Parathyroid adenoma (tissue), 2 donors: ENCODE data around the gene MTIF2.

ENCODE experiments used
- H2AFZ ChIP-seq: fragments of 300-600 bp; sonication (generic); one replicate; pipeline ENCODE4 v1.7.0; 2017; ENCODE audit warnings: antibody characterized with exemption, mild to moderate bottlenecking
- H3K27ac ChIP-seq: fragments of 300-600 bp; sonication (generic); one replicate; pipeline ENCODE4 v1.7.0; 2017
- H3K27me3 ChIP-seq: fragments of 300-600 bp; sonication (generic); one replicate; pipeline ENCODE4 v1.7.0; 2017; ENCODE audit warnings: low read length; ENCODE audit not compliant: control insufficient read depth, insufficient read depth
- H3K36me3 ChIP-seq: fragments of 300-600 bp; sonication (generic); one replicate; pipeline ENCODE4 v1.7.0; 2017; ENCODE audit warnings: low read length; ENCODE audit not compliant: control insufficient read depth, insufficient read depth
- H3K4me1 ChIP-seq: fragments of 300-600 bp; sonication (generic); one replicate; pipeline ENCODE4 v1.7.0; 2017; ENCODE audit warnings: control low read depth
- H3K4me2 ChIP-seq: fragments of 300-600 bp; sonication (generic); one replicate; pipeline ENCODE4 v1.7.0; 2017; ENCODE audit warnings: low read length
- H3K4me3 ChIP-seq: fragments of 300-600 bp; sonication (generic); one replicate; pipeline ENCODE4 v1.7.0; 2017; ENCODE audit warnings: low read depth, low read length
- H3K79me2 ChIP-seq: fragments of 300-600 bp; sonication (generic); one replicate; pipeline ENCODE4 v1.7.0; 2017; ENCODE audit warnings: control low read depth
- H3K9ac ChIP-seq: fragments of 300-600 bp; sonication (generic); one replicate; pipeline ENCODE4 v1.7.0; 2017; ENCODE audit warnings: mild to moderate bottlenecking
- H3K9me3 ChIP-seq: fragments of 300-600 bp; sonication (generic); one replicate; pipeline ENCODE4 v1.7.0; 2017; ENCODE audit warnings: low read length; ENCODE audit not compliant: control insufficient read depth
- TF ChIP-seq, protein P1 (sequence below): fragments of 300-600 bp; sonication (generic); IDR thresholded peaks from one replicate; pipeline ENCODE4 v1.7.0; 2017; ENCODE audit warnings: antibody characterized with exemption, mild to moderate bottlenecking
- donor health status: primary hyperparathyroidism.

The MTIF2 gene

DNA sequence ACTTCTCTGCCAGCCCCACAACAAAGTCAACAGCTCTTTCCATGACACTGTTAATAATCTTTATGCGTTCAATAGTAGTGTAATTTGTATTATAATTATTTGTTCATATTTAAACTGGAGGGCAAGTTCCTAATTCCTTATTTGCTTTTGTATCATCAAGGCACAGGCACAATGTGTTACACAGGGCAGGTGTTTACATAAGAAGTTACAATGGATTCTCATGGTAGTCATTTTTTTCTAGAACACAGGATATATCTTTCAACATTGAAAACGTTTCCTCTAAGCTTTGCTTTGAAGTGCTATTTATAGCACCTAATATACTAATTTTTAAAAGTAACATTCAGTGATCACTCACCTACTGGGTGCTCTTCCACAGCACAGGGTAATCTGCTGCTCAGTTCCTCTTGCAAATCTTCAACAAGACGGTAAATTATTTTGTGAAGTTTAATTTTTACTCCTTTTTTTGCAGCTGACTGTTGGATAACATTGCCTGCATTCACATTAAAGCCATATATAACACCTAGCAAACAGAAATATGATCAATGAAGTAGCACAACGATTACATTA, 29.3 kb downstream of the MTIF2 start:
- no peak overlapping the region for H3K27ac ChIP-seq
- no peaks in the 10 kb centered on the region for H3K79me2 ChIP-seq
- no peak overlapping the region for H3K9ac ChIP-seq
- no peak overlapping the region for H2AFZ ChIP-seq
- H3K36me3 ChIP-seq = peaks cover 2% of the 10 kb centered on the region
- H3K4me2 ChIP-seq = no peak overlapping the region
- no peak overlapping the region for H3K4me3 ChIP-seq
- H3K4me1 ChIP-seq = no peaks in the 10 kb centered on the region
- H3K27me3 ChIP-seq = no peaks in the 10 kb centered on the region
- TF ChIP-seq, protein P1, sequence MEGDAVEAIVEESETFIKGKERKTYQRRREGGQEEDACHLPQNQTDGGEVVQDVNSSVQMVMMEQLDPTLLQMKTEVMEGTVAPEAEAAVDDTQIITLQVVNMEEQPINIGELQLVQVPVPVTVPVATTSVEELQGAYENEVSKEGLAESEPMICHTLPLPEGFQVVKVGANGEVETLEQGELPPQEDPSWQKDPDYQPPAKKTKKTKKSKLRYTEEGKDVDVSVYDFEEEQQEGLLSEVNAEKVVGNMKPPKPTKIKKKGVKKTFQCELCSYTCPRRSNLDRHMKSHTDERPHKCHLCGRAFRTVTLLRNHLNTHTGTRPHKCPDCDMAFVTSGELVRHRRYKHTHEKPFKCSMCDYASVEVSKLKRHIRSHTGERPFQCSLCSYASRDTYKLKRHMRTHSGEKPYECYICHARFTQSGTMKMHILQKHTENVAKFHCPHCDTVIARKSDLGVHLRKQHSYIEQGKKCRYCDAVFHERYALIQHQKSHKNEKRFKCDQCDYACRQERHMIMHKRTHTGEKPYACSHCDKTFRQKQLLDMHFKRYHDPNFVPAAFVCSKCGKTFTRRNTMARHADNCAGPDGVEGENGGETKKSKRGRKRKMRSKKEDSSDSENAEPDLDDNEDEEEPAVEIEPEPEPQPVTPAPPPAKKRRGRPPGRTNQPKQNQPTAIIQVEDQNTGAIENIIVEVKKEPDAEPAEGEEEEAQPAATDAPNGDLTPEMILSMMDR = no peak
- H3K9me3 ChIP-seq = no peaks in the 10 kb centered on the region

DNA sequence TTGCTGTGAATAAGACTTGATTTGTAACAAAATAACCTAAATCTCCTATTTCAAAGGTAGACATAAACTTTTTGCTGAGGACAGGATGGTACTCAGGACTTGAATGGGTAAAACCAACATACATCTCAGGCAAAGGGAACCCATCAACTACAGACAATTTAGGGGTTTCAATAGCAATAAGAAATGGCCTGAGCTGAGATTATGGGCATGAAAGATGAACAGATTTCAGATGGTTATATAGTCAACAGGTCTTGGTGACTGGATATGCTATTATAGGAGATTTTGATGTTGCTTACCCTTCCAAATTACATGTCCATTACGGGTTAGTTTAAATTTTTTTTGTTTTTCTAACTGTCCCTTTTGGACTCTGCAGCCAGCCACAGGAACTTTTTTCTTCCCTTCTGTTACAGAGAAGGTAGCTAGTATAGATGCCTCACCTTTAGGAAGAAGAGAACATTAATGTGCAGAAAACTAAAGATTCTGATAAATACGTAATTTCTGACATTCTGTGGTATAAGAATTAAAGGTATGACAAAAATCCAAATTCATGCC, 32.0 kb downstream of the MTIF2 start:
- Histone ChIP-seq H3K9me3 (no peaks in the 10 kb centered on the region), H3K4me3 (no peak overlapping the region), H3K36me3 (peaks cover 2% of the 10 kb centered on the region), H2AFZ (no peak overlapping the region), H3K27me3 (no peaks in the 10 kb centered on the region), H3K4me1 (peaks cover 6% of the 10 kb centered on the region), H3K9ac (no peak overlapping the region), H3K79me2 (peaks cover 5% of the 10 kb centered on the region), H3K27ac (no peak overlapping the region), H3K4me2 (no peak overlapping the region)
- TF ChIP-seq, protein P1 = no peak

DNA sequence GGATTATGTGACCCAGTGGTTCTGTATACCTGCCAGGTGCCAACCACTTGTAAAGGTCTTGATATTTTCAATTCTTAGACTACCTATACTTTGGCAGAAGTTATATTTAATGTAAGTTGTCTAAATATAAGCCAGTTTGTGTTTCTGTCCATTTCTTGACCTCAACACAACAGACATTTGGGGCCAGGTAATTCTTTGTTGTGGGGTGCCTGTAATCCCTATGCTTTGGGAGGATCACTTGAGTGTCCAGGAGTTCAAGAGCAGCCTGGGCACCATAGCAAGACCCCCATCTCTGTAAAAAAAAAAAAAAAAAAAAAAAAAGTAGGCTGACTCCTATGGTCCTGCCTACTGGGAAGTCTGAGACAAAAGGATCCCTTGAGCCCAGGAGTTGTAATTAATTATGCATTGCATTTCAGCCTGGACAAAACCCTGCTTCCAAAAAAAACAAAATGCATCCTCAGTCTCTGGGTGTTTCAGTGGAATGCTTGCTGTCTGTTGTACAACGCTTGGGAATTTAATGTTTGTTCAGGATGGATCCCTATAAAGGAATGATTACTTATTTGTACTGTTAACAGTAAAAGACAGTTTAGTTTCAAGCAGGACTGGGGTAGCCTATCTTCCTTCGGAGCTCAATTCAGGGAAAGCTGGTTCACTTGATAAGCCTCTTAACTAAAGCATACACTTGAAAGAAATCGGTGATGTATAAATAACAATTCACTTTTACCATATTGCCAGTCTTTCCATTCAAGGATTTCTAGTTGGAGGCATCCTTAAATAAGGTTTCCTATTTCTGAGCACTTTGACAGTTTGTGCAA, 33.1 kb downstream of the MTIF2 start:
- Histone ChIP-seq H3K27ac (no peak overlapping the region), H3K9me3 (no peaks in the 10 kb centered on the region), H3K36me3 (peaks cover 2% of the 10 kb centered on the region), H3K79me2 (peaks cover 9% of the 10 kb centered on the region), H3K27me3 (no peaks in the 10 kb centered on the region), H3K4me1 (peaks cover 8% of the 10 kb centered on the region), H3K4me3 (no peak overlapping the region), H3K9ac (no peak overlapping the region), H2AFZ (no peak overlapping the region), H3K4me2 (no peak overlapping the region)
- TF ChIP-seq, protein P1 = no peak

DNA sequence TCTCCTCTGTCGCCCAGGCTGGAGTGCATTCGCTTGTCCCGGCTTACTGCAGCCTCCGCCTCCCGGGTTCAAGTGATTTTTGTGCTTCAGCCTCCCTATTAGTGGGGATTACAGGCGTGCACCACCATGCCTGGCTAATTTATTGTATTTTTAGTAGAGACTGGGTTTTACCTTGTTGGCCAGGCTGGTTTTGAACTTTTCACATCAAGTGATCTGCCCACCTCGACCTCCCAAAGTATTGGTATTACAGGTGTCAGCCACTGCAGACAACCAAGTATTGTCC, 35.4 kb downstream of the MTIF2 start:
- Histone ChIP-seq H3K9me3 (no peaks in the 10 kb centered on the region), H3K9ac (no peak overlapping the region), H3K79me2 (peaks cover 11% of the 10 kb centered on the region), H3K4me3 (peak overlapping the region; percentile 89), H3K27me3 (no peaks in the 10 kb centered on the region), H3K4me2 (peak overlapping the region; percentile 95), H3K4me1 (peaks cover 8% of the 10 kb centered on the region), H2AFZ (no peak overlapping the region), H3K36me3 (peaks cover 2% of the 10 kb centered on the region), H3K27ac (peak overlapping the region; percentile 98)
- TF ChIP-seq, protein P1 = no peak
